Body of pancreas (tissue), 4 donors: Measurements from ENCODE around the gene AKAP7. TPM values are rescaled to one million over a fixed set of nuclear protein-coding genes. Genes with fewer than 3 reads are reported as not detected.
A peak's percentile ranks its signal among the peaks of the same experiment; 100 is the strongest.

Experiments used
- ATAC-seq: fragments of 150-250 bp; one replicate; pipeline ENCODE4 v1.9.1; 2016
- DNase-seq, 4 donors: peaks; one replicate each; pipeline ENCODE4 v3.0.0-alpha.2; 2019
- H3K27ac ChIP-seq, 4 donors: fragments of 200-600 bp; sonication (generic); 1 replicate in 3 of 4; 2 replicates in 1 of 4; pipeline versions ENCODE4 v1.5.1 to v1.6.1; 2016 to 2019; ENCODE audit warnings: mild to moderate bottlenecking in 1 of 4, mixed read lengths in 1 of 4, moderate library complexity in 1 of 4
- H3K27me3 ChIP-seq, 2 donors: fragments of 200-600 bp; sonication (generic); one replicate each; pipeline ENCODE4 v1.6.0; 2016; ENCODE audit warnings: mild to moderate bottlenecking in 1 of 2
- H3K36me3 ChIP-seq, 2 donors: fragments of 200-600 bp; sonication (generic); replicated peaks in 1 of 2; 2 replicates each; pipeline ENCODE4 v1.5.1; 2016; ENCODE audit warnings: low read depth in 2 of 2; ENCODE audit not compliant: insufficient read depth in 1 of 2
- H3K4me1 ChIP-seq: fragments of 200-600 bp; sonication (generic); one replicate; pipeline ENCODE4 v1.6.0; 2016
- H3K4me3 ChIP-seq, 2 donors: fragments of 200-600 bp; sonication (generic); 1 replicate in 1 of 2; 2 replicates in 1 of 2; pipeline ENCODE4 v1.5.1; 2016 to 2019
- H3K9me3 ChIP-seq, 3 donors: fragments of 200-600 bp; sonication (generic); 1 replicate in 2 of 3; 2 replicates in 1 of 3; pipeline ENCODE4 v1.5.1; 2016
- CTCF ChIP-seq, 7 experiments: fragments of 450-650 bp in 4 of 7; fragments of 200-600 bp in 3 of 7; sonication (generic) in 3 of 7; IDR thresholded peaks; one replicate each; pipeline ENCODE4 v1.5.1; 2016 to 2019; ENCODE audit warnings: antibody characterized with exemption in 7 of 7
- POLR2A ChIP-seq, 3 donors: fragments of 450-650 bp; IDR thresholded peaks; one replicate each; pipeline ENCODE4 v1.6.1; 2016; ENCODE audit warnings: antibody characterized with exemption in 3 of 3, mild to moderate bottlenecking in 2 of 3
- WGBS, 2 donors: methylation state at CpG; one replicate each; pipeline ENCODE4 v1.1.5; 2017; 5-methylcytosine and 5-hydroxymethylcytosine counted together
- intact Hi-C: fragments of 100-400 bp; cut with DNase I; formaldehyde crosslinking; loops from one replicate; pipeline ENCODE4 v1.15.1; 2023
- total RNA-seq, 2 donors: library from RNA; depleted of rRNA; stranded (reverse); fragments of >200 nt; gene quantifications; one replicate each; pipeline ENCODE4 v1.1.0, GENCODE V29; 2016

AKAP7 gene
- total RNA-seq, 2 donors from 2014 or later: 57.6 to 66.9 TPM

DNA sequence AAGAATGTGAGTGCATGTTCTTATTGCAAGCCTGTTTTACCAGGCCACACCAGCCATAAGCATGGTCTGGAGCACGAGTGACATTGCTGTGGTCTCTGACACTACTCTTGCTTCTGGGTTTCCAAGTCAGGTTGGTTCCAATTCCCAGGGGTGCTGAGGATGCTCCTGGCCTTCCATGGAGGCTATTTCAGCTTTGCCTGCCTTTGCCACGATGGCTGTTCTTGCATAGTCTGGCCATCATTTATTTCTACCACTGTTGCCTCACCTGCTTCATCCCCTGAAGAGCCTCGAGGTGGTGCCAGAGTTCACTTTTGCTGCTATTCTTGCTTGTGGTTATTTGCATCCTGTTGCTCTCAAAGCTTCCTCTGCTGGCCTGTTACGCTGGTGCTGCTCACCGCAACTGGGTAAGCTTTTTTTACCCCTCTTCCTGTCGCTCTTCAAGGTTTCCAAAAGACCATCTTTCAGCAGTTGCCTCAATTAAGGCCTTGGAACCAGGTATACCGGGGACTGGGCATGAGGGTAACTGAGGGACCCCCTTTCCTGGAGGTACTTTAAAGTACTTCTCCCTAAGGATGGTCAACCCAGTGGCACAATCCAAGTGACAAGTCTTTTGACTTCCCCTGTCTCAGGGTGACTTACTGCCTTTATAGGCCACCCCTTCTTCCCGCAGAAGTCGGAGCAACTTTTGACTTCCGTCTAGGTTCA, 64.5 kb downstream of the AKAP7 start:
- H3K4me3 ChIP-seq: no peak overlapping the region
- H3K27me3 ChIP-seq: no peaks in the 10 kb centered on the region
- TF ChIP-seq CTCF (IDR thresholded peaks at IDR 0.05): peak; percentile 25 to 68 (median 40)
- no peak for TF ChIP-seq POLR2A (IDR thresholded peaks at IDR 0.05)
- H3K27ac ChIP-seq: no peak overlapping the region
- H3K4me1 ChIP-seq: no peaks in the 10 kb centered on the region
- ATAC-seq: peak; percentile 74
- DNase-seq: peak in 3 of 4 donors; percentile 25 to 34 (median 25)
- no peaks in the 10 kb centered on the region for H3K9me3 ChIP-seq
- WGBS, 2 donors: 66 to 73% methylated on average over 10 of the region's 10 CpGs
- H3K36me3 ChIP-seq: peaks cover 0 to 2% of the 10 kb centered on the region in 2 donors
- intact Hi-C loops: no loop called here

DNA sequence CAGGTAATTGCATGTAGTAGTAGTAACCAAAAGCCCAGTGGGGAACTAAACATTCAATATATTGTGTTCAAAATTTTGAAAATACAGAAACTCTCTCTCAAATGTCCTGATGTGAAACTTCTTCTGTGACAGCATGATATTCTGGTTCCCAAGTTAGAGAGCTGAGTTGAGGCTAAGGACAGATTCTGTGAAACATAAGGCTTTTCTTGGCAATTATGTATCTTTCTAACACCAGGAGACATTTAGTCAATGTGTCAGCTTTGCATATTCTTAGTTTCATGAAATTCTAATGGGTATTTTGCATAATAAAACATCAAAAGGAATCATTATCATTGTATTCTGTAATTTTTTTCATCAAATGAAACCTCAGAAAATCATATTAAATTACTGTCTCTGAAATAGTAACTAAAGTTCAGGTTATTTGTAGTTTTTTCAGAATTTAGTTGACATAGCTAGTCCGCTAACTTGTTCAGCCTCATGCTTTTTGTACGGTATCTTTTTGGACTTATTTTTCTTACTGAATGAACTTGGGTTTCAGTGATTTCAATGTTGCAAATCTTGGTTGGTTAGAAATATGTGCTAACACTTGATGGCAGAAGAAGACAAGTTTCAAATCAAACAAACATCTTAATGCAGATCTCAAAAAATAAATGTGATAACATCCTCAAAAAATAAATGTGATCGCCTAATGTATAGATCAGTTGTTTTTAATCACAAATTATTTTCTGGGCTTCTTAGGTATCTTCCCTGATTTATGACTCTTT, 70.4 kb downstream of the AKAP7 start:
- ATAC-seq: no peak
- H3K4me3 ChIP-seq: no peak overlapping the region
- no peaks in the 10 kb centered on the region for H3K4me1 ChIP-seq
- WGBS, 2 donors: 71 to 85% methylated on average over 3 of the region's 3 CpGs
- H3K9me3 ChIP-seq: no peaks in the 10 kb centered on the region
- no peak overlapping the region for H3K27ac ChIP-seq
- no peak for DNase-seq
- peak in 1 of 7 experiments; percentile 16 for TF ChIP-seq CTCF (IDR thresholded peaks at IDR 0.05)
- TF ChIP-seq POLR2A (IDR thresholded peaks at IDR 0.05): no peak
- intact Hi-C loops: no loop called here
- H3K27me3 ChIP-seq: no peaks in the 10 kb centered on the region
- H3K36me3 ChIP-seq: peaks cover 0 to 2% of the 10 kb centered on the region in 2 donors

DNA sequence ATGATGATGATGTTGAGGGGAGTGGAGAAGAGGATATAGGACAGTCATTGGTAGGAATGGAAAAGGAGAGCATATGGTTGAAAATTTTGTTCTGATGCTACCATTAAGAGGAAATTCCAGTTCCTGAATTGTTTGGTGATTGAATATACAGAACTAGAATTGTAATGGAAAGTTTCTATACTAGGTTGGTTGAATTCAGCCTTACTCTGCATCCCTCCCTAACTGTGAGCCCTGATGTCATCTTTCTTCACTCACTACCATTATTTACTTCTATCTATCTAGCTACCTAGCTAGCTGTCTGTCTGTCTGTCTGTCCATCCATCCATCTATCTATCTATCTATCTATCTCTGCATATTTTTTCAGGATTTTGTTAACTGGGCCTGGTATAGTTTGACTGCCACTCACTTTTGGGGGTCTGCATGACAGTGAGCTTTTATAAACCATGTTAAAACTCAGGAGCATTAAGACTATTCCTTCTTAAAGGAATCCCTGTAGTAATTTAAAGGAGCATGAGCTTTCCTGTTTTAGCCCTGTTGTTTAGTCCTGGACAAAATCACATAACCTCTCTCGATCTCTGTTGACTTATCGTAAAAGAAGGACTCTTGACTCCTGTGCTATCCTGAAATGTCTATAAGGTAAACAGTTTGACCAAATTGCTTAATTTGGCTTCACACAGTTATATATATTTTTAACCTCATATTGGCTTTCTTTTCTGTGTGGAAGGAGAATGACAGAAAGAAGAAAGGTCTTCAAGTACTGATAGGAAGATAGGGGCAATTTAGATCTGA, 71.4 kb downstream of the AKAP7 start:
- intact Hi-C loops: no loop called here
- H3K4me3 ChIP-seq: no peak overlapping the region
- no peaks in the 10 kb centered on the region for H3K36me3 ChIP-seq
- no peak overlapping the region for H3K27ac ChIP-seq
- no peak for ATAC-seq
- H3K27me3 ChIP-seq: no peaks in the 10 kb centered on the region
- no peak for DNase-seq
- H3K9me3 ChIP-seq: no peaks in the 10 kb centered on the region
- no peak for TF ChIP-seq POLR2A (IDR thresholded peaks at IDR 0.05)
- no peak for TF ChIP-seq CTCF (IDR thresholded peaks at IDR 0.05)
- no peaks in the 10 kb centered on the region for H3K4me1 ChIP-seq
- WGBS, 2 donors: 83 to 98% methylated on average over 2 of the region's 2 CpGs

DNA sequence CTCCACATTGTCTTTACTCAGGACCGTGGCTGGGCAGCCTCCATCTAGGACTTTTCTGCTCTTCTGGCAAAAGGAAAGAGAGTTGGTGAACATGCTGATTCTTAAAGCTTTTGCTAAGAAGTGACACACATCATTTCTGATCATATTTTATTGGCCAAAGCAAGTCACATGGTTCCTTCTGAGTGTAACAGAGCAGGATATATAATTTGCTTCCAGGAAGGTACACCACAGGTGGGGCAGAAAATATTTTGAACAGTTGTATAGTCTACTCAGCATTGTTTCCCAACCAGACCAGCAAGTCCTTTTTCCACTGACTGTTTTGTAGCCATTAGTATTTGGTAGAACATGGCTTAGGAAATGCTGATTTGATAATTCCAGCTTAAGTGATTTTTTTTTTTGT, 73.5 kb downstream of the AKAP7 start:
- H3K9me3 ChIP-seq: no peaks in the 10 kb centered on the region
- WGBS, 2 donors: 75 to 89% methylated on average over 1 of the region's 1 CpG
- no peak overlapping the region for H3K27ac ChIP-seq
- no peaks in the 10 kb centered on the region for H3K36me3 ChIP-seq
- ATAC-seq: no peak
- DNase-seq: no peak
- H3K27me3 ChIP-seq: no peaks in the 10 kb centered on the region
- TF ChIP-seq POLR2A (IDR thresholded peaks at IDR 0.05) (no peak), CTCF (IDR thresholded peaks at IDR 0.05) (no peak)
- H3K4me3 ChIP-seq: no peak overlapping the region
- intact Hi-C loops: no loop called here
- H3K4me1 ChIP-seq: no peaks in the 10 kb centered on the region
